HG03135 (cell line): ENCODE results near the gene SERINC2.

ENCODE experiments used
- ATAC-seq: cut with Tn5 transposase; IDR thresholded peaks from one replicate; pipeline ENCODE4 v1.9.1; 2021; ENCODE audit warnings: mild to moderate bottlenecking, moderate library complexity; ENCODE audit not compliant: unreplicated experiment

SERINC2 gene

DNA sequence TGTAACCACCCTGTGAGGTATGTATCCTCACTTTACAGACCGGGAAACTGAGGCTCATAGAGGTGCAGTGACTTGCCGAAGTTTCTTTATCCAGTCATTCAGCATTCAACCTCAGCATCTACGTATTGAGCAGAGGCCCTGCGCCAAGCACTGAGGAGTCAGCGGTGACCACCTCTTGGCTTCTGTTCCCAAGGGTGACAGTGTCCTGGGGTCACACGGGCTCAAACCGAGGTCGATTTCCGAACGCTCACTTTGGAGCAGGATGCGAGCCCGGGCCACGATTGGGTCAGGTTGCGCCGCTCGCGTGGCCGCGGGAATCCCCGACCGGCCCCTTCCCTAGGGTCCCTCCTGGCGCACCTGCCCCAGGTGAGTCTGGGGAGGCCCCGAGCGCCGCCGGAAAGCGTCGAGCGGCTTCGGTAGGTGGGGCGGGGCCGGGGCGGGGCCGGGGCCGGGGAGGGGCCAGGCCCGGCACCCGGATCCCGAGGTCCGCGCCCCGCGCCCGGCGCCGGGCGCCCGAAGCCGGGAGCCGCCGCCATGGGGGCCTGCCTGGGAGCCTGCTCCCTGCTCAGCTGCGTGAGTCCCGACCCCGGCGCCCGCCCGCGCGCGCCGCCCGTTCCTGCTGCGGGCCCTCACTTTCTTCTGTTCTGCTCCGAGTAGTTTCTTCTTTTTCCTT is at the start of gene SERINC2:
SERINC2 (plus strand) TSS at position 482 of the 673 bp plus-strand sequence; CDS start at position 535, 53 bp downstream.
- peak; percentile 52 for ATAC-seq

- no peak for ATAC-seq
Observed at GRCh38 chr1:31364561-31365250, 48.3 kb upstream of the SERINC2 start.

GRCh38 chr1:31366796-31367195 is 46.2 kb upstream of the SERINC2 start:
- no peak for ATAC-seq

DNA sequence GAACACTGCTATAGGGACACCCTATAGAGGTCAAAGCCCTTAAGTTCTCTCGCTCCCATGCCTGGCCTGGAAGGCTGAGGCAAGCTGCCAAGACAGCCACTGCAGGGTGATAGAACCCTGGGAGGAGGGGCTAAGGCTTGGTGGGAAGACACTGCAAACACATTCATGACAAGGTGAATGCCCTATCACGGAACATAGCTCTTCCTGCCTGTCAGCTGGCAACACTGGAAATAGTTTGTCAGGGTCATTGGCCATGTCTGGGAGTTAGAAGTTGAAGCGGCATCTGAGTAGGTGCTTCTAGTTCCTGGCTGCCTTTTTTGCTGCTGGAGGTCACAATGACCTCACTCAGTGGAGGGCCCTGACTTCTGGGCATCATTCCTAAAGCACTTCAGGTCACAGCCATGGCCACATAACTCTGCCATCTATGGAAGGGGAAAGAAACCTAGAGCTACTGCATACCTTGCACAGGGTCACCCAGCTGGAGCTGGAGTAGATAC is 44.4 kb upstream of the SERINC2 start:
- ATAC-seq: no peak

DNA sequence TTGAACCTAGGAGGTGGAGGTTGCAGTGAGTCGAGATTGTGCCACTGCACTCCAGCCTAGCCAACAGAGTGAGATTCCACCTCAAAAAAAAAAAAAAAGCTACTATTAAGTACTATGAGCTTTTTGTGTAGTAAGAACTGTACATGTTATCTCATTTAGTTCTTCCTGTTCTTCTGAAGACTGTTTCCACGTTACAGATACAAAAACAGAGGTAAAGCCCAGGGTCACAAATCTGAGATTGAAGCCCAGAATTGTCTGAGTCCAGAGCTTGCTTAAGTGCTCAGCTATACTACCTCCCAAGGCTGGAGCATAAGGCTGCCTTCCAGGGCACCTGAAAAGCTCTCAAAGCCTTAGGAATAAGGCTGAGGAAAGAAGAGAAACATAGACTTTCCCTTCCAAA is 43.0 kb upstream of the SERINC2 start:
- ATAC-seq: no peak

- no peak for ATAC-seq
Observed at GRCh38 chr1:31370565-31370964, 42.4 kb upstream of the SERINC2 start.

DNA sequence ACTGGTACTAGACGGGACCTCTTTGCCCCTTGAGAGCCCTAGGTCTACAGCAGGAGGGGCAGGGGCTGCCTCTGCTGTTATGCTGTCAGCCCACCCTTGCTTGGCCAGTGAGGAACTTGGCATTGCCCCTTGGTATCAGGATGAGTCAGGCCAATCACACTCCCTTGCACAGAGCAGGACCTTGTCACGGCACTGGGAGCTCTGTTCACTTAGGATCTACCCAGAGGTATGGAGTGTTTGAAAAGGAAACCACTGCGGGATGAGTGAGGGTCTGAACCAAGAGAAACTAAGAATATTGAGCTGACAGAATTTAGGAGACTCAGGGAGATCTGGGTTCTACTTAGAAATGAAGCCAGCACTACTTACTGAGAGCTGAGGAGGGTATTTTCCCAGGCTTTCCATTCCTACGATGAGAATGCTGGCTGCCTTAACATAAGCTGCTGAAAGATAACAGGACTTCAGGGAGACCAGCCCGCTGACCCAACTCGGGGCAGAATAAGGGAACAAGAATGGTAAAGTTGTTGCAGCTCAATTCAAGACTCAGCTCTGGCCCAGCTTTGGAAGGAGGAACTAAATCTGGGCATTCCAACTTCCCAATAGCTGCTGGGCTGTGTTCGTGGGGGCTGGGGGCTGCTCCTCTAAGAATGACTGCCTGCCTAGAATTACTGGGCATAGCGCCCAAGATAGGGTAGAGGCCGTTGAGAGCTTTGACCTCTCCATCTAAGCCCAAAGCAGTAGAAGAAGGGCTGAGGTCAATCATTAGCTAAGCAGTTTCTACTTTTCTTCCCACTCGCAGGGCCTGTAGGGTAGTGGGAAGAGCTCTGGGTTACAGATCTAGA is 41.7 kb upstream of the SERINC2 start:
- ATAC-seq: no peak

DNA sequence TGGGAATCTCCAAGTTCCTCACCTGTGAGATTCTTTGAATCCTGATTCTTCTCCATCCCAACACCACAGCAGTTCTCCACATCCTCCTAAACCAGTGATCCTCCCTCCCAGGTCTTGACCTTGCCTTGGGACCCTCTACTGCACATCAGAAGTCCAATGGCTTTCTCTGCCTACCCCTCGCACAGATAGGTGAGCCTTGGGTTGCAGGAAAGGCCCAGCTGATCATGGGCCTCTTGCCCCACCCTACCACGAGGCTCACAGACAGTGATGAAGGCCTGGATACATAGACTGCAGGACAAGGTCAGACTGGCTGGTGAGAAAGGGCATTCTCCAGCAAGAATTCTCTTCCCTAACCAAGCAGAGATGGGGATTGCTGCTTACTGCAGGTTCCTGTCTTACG is 41.0 kb upstream of the SERINC2 start:
- ATAC-seq: no peak

- ATAC-seq: no peak
Observed at GRCh38 chr1:31372751-31373055, 40.3 kb upstream of the SERINC2 start.

GRCh38 chr1:31373056-31373896 is 39.7 kb upstream of the SERINC2 start, which contains the start of gene FABP3:
FABP3 (minus strand) TSS chr1:31373076; CDS start chr1:31373014, 62 bp downstream.
- no peak for ATAC-seq

- no peak for ATAC-seq
Observed at GRCh38 chr1:31373897-31374486, 39.0 kb upstream of the SERINC2 start.

DNA sequence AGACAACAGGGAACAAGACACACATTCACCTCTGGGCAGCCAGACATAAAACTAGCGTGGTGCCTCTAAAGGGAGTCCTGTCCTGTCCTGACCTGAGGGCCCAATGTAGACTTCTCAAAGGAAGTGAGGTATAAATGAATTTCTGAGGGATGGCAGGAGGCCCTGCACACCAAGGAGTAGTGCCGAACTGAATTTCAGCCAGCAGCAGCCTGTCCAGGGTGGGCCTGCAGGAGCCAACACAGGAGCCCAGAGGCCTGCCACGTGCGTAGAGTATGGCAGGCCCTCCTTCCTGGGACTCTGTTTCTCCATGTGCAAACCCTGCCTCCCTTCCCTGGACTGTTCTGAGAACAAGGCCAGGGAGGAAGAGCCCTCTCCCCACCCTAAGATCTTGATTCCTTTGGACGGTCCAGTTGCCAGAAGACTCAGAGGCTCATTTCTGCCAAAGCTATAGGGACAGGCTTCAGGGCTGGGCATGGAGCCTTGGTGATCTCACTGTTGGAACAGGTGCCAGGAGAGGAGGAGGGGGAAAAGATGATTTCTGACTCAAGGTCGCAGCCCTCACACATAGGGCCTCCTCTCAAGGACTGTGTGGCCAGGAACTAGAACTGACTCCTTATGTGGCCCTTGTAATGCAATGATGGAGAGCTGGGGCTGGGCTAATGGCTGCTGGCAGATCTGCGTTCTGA is 38.4 kb upstream of the SERINC2 start:
- no peak for ATAC-seq

GRCh38 chr1:31376375-31377134 is 36.5 kb upstream of the SERINC2 start:
- no peak for ATAC-seq

GRCh38 chr1:31377364-31377863 is 35.6 kb upstream of the SERINC2 start:
- no peak for ATAC-seq

DNA sequence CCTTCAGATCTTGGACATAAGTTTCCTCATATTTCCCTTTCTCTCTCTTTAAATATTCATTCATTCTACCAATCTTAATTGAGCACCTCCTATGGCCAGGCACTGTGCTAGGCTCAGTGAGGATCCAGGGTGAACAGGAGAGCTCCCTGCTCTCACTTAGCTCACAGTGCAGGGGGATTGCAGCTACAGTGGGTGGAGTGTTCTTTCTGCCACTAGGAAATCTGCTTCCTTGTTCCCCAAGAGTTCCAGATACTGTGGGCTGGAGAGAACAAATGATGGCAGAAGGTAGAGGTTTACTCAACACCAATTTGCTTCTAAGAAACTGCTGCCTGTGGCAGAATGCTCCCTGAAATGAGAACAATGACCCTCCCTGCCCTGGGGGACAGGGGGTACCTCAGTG is 35.0 kb upstream of the SERINC2 start:
- ATAC-seq: no peak

DNA sequence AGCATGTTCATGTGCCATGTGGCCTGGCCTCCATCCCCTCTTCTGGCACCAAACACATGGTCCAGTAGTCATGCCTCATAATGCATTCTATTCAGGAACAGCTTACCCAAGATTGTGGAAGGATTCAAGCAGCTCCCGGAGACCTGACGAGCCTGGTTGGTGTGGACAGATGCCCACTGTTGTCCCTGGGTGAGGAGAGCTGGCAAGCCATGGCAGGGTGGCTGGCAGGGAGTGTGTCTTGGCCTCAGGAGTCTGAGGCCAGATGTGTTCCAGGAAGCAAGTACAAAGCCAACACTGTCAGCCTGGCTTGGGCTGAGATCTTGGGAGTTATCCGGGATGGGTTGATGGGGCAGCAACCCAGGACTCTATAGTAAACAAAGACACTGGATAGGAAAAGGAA is 32.8 kb upstream of the SERINC2 start:
- ATAC-seq: no peak

DNA sequence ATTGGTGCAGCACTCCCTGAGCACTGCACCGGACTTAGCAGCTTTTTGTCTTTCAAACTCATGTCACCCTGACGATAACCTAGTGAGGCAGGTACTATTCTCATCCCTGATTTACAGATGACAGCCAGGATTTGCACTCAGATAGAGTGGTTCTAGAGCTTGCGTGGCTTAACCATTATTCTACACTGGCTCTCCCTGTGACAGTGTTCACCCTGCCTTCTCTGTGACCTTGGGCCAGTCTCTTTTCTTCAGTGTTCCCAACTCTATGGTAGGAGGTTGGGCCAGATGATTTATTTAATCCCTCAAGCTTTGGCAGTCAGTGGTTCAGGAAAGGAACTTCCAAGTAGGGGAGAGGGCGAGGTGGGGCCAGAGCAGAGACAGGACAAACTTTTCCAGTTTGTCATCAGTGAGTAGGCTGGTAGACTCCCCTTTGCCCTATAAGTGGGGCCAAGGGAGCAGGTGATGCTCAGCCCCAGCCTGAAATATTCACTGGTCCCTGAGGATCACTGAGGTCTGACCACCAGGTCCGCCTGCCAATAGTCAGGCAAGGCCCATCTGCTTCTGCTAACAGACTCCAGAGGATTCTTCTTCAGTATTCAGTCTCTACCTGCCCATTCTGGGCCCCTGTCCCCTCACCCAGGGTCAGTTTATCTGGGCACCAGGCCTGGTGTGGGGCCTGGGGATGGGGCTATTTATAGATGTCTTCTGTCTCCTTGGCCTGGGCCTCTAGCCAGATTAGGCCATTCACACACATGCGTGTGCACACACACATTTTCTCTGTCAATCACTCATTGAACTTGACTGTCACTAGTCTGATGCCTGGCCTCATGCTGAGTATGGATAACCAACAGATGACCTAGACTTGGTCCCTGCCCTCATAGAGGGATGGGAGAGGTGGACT is 31.4 kb upstream of the SERINC2 start:
- ATAC-seq: no peak
